ENCODE data around the gene PBX2.
"Not testable (repeated sequence)": the region's sequence is repeated elsewhere in the genome, so short reads cannot be mapped to it uniquely, and the experiment has no call there.

The PBX2 gene

DNA sequence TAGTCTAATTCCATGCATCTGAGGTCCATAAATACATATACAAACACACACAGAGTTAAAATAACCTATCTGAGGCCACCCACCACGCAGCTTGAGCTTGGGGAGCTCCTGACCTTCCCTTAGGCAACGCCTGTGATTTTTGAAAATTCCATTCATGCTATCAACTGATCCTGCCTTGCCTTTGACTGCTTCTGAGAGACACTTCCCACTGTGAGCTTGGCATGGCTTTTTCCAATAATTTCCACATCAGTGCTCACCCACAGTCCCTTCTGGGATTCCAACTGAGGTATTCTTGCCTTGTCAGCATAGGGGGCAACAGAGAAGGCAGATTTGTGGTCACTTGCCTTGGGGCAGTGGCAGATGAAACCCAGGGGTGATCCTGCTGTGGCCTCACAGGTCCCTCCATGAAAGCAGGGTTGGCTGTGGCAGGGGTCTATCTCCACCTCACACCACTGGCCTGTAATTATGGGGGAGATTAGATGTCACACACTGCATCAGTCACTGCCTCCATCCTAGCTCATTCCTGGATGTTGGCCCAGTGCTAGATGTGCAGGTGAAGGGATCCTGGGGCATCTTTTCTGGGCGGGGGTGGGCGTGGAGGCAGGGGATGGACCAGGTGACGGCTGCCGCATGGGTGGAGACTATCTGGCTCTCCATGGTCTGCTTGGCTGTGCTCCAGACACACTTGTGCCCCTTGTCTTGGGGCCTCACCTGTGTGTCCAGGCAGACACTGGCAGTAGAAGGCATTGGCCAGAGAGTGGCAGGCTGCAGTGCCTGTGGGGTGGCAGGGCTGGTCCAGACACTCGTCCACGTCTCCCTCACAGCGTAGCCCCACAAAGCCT is 13.6 kb upstream of the PBX2 start:
- DNase-seq (ENCODE audit: low read depth in 2 of 3, low spot score in 1 of 3), result no peak

DNA sequence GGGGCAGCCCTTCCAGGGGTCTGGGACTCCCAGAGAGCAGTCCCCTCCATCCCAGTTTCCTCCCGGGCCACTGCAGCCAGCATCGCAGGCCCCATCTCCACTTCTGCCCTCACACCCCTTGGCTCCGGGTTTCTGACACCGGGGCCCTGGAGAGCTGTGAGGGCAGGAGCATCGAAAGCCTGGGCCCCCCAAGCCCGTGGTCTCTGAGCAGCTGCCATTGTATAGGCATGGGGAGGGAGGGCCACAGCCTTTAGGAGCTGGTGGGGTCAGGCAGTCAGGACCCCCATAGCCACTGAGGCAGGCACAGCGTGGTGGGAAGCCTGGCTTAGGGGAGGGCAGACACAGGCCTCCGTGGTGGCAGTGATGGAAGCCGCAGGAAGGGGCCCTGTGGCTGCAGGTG is 12.2 kb upstream of the PBX2 start:
- no peak for DNase-seq (ENCODE audit: low read depth in 2 of 3, low spot score in 1 of 3)

DNA sequence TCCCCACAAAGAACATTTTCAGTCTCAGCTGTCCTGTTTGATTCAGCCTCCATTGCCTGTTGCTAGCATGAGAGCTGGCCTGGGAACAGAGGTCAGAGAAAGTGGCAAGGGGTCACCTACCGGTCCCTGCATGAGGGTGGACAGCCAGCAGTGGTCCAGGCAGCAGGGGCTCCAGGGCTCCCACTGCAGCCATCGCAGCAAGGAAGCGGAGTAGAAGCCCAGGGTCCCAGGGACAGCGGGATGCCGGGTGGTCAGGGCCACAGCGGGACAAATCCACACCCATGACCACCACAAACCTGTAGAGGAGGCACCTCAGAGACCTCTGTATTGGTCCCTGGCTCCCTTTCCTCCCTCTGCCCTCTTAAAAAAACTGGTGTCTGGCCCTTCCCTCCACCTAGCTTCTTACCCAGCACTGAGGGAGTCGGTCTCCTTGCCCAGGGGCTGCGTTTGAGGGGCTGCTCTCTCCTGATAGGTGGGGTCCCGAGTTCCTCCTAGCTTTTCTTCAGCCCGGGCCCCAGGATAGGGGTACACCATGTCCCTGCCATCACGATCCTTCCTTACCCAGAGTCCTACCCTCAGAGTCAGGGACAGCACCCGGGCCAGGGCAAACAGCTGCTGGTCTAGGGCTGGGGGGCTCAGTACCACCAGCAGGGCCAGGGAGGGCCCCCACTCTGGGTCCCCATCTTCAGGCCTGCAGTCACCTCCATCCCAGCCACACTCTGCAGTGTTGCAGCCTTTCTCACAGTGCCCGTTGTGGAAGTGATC is 10.9 kb upstream of the PBX2 start:
- no peak for DNase-seq (ENCODE audit: low read depth in 2 of 3, low spot score in 1 of 3)

DNA sequence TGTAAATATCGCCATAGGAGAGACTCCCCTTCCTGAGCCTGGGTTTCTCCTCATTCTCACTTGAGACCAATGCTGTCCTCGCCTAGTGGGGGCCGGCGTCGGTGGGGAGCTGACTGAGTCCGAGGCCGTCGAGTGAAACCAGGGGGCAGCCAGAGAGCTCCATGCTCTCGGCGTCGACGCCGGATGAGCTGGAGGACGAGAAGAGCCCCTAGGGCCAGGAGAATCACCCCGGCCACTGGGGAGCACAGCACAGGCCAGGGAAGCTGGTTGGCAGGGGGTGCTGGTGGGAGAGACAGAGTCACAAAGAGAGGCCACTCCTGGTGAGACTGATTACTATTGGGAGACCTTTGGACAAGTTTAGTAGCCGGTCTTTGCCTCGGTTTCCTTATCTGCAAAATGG is 8.9 kb upstream of the PBX2 start:
- DNase-seq (ENCODE audit: low read depth in 2 of 3, low spot score in 1 of 3), result no peak

DNA sequence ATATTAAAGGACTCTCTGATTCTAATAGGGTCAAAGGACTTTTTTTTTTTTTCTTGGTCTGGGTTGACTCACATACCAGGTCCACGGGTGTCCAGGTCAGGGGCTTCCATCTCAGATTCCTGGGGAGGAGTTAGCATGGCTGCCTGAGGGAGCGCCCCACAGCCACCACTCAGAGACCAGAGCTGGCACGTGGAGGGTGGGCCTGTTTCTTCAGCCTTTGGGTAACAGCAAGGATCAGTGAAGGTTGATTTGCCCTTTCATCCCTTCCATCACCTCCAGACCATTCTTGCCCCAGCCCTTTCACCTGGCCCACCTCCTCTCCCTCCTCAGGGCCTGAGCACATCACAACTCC is 8.3 kb upstream of the PBX2 start:
- DNase-seq (ENCODE audit: low read depth in 2 of 3, low spot score in 1 of 3), result no peak

DNA sequence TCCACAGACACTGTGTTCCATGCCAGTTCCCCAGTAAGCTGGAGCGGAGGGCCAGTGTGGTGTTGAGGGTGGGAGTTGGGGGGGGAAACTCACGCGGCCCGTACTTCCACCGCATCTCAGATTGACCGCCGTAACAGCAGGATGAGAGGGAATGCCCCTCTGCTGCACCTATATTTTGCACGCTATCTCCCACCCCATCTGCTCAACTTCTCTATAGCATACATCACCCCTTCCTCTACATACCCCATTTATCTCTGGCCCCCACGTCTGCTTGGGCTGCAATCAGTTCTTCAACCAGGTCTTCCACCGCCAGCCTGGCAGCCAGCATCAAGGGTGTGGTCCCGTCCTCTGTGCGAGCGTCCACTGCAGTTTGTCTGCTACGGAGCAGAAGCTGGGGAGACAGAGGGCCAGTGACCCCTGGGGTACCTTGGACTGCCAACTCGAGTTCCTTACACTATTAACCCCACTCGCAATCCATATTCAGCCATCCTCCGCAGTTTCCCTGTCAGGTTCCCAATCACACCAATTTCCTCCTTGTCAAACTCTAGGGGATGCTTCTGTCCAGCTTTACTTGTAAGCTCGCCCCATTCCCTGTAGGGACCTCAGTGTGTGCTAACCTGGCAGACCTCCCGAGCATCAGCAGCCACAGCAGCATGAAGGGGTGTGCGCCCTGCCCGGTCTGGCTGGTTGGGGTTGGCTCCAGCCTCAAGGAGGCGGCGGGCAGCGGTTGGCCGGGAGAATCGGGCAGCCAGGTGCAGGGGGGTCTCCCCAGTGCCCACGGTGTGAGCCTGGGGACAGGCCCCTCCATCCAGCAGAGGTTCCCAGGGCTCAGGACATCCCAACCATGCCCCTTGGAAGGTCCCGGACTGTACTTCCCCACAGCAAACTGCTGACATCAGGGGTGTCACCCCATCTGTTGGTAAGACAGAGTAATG is 6.9 kb upstream of the PBX2 start:
- no peak for DNase-seq (ENCODE audit: low read depth in 2 of 3, low spot score in 1 of 3)

DNA sequence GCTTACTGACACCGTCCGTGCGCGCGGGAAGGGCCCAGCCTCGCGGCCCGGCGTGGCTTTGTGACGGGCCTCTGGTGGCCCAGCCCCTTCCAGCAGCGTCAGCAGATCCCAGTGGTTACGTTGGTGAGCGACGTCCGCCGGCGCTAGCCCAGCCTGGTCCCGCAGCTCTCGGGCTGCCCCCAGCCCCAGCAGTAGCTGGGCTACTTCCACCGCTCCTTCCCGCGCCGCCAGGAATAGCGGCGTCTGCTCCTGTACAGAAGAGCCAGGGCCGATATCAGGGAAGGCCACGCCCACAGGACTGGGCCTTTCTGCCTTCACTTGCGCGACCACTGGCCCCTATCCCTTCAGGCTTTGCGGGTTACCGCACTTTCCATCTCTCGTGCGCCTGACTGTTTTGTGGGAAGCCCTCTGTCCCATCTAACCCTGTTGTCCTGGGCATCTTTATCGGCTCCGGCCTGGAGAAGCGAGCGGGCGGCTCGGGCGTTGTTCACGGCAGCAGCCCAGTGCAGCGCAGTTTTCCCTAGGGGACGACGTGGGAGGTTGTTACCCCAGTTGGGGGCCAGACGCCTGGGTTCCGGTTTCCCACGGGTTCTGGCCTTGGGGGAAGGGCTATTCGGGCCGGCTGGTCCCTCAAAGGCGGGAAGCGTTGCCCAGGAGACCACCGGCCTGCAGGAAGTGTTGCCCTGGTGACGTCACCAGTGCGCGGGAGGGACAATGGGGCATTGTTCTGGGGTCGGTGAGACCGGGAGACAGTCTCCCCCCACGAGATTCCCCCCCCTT is 6.1 kb upstream of the PBX2 start:
- DNase-seq (ENCODE audit: low read depth in 2 of 3, low spot score in 1 of 3), result peak; percentile 41 to 51 (median 51)

DNA sequence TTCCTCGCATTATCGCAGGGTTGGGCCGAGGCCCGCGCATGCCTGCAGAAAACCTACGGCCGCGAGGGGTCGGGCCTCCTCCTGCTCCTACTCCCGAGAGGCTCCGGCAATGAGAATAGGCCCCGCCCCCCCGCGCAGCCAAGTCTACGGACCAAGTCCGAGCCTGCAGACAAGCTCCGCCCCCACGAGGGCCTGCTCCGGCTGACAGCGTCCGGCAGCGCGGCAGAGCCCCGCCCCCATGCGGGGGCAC is 5.6 kb upstream of the PBX2 start:
- DNase-seq (ENCODE audit: low read depth in 2 of 3, low spot score in 1 of 3), result peak; percentile 100

DNA sequence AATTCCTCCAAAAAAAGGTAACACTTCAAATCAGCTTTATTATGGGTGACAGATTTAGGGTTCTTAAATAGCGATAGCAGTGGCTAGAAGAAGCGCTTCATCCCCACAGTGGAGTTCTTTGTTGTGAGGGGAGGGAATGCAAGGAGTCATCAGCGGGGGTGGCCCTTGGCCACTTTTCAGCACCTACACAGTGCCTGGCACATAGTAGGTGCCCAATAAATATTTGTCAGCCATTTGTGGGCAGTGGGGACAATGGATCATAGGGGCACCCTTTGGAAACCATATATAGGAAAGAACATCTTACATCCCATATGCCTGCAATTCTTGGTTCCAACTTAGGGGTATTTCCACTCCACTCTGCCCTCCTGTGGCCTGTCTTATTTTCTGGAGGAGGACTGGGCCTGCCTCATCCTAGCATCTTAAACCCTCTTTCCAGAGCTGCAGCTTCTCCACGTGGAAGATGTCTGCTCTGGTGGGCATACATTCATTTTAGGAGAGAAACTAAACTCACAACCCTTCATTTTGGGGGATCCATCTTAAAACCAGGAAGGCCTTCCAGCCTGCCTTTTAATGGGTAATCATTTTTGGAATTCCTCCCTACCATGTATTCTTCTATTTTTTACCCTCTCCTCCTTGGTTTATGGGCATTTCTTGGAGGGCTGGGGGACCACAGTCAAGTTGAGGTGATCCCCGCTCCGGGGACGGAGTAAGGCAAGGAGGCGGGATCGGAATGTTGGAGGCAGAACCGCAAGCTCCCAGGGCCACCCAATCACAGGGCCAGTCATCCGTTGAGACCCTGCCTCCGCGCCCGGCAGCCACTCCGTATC is 5.0 kb upstream of the PBX2 start:
- no peak for DNase-seq (ENCODE audit: low read depth in 2 of 3, low spot score in 1 of 3)

DNA sequence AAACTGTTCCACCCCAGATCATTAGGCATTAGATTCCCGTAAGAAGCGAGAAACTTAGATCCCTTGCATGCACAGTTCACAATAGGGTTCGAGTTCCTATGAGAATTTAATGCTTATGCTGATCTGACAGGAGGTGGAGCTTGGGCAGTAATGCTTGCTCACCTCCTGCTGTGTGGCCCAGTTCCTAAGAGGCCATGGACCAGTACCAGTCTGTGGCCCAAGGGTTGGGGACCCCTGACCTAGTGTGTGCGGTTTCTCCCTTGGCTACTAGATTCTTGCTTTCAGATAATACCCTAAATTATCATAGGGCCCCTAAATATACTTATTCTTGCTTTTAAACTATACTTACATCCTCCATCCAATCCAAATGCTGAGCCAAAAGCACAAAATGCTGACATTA is 4.4 kb upstream of the PBX2 start:
- DNase-seq (ENCODE audit: low read depth in 2 of 3, low spot score in 1 of 3), result no peak

DNA sequence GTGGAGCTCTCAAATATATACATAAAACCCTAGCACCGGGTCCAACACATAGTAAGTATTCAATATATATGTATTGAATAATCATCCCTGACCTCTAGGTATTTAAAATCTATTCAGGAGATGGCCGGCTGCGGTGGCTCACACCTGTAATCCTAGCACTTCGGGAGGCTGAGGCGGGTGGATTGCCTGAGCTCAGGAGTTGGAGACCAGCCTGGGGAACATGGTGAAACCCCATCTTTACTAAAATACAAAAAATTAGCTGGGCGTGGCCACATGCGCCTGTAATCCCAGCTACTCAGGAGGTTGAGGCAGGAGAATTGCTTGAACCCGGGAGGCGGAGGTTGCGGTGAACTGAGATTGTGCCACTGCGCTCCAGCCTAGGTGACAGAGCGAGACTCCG is 3.1 kb upstream of the PBX2 start:
- not testable (repeated sequence) for DNase-seq (ENCODE audit: low read depth in 2 of 3, low spot score in 1 of 3)

DNA sequence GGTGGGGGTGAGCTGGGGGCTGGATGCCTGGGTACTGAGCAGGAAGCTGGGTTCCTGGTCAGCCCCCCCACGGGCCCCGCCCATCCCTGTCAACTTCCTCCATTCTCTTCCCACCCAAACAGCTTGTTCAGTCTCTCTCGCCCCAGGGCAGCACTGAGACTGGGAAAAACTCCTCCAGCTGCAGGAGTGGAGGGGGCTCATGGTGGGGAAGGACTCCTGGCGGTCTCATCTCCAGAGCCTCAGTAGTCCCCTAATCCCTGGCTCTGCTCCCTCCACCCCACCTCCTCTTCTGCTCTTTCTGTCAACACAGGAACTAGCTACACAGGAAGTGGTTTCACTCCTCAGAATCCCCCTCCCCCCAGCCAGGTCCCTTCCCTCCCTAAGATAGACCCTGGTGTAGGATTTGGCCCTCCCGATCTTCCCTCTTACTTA is 2.6 kb upstream of the PBX2 start, which contains the start of gene GPSM3:
TSS of gene GPSM3 (minus strand) at position 36 of the 432 bp plus-strand sequence. CDS start 130 bp downstream, outside the sequence.
- peak in 1 of 3 donors; percentile 40 for DNase-seq (ENCODE audit: low read depth in 2 of 3, low spot score in 1 of 3)

DNA sequence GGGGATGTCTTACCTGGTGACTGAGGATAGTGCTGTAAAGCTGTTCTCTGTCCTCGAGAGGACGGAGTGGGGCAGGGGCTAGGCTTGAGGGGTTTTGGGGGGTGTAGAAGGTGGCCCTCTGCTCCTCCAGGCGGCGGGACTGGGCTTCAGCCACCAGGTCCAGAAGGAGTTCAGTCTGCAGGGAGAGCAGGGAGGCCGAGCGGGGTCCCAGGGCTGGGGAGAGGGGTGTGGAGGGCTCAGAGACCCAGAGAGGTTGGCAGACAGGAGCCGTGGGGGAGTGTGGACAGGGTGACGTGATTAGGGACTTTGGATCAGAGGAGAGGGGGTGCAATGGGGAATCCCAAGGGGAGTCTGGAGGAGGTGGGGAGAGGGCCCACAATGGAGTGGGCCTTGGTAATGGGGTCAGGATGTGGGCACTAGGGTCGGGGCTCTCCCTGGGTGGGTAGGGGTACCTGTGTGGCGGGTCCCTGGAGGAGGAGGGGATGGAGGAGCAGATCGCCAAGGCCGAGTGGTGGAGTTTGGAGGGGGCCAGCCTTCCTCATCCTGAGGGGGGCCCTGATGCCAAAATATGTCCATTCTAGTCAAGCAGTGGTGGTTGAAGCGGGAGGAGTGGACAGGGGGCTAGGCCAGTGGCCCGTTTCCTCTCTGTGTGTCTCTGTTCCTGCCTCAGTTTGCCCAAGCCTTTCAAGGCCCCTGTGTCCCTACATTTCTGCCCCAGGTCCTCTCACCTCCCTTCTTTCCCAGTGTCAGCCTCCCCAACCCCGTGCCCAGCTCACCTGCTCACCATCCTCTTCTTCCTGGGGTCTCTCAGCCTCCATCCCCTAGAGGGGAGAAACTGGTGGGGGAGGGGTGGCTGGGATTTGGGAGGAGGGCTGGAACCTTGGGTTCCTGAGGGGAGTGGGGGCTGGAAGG is 1.9 kb upstream of the PBX2 start:
- no peak for DNase-seq (ENCODE audit: low read depth in 2 of 3, low spot score in 1 of 3)

DNA sequence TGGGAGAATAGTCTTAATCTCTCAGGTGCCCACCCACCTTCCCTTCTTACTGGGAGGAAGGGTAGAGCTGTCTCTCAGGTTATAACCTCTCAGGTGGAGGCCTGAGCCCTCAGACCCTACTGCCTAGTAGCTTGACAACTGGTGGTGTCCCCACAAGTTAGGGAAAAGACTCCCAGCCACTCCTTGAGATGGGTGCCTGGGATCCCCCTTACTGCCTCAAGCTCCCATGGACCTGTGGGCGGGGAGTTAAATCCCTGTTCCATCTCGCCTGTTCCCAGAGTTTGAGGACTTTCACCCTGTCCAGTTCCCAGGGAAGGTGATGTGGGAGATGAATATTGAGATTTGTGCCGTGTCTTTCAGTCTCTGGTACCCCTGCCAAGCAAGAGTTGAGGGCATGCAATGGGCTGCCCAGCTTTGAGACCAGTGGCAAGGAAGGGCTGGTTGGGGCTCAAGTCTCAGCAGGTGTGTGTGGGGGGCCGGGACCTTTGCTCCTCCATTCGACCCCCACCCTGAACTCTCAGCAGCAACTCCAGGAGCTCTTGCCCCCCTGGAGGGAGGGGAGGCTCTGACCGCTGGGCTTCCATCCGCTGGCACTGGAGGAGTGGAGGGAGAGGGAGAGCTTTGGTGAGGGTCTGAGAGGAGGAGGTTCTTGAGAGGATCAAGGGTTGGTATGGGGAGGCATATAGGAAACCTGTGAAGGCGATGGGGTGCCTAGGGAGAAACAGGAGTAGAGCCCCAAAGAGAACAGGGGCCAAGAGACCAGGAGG is 1.1 kb upstream of the PBX2 start:
- DNase-seq (ENCODE audit: low read depth in 2 of 3, low spot score in 1 of 3), result no peak

DNA sequence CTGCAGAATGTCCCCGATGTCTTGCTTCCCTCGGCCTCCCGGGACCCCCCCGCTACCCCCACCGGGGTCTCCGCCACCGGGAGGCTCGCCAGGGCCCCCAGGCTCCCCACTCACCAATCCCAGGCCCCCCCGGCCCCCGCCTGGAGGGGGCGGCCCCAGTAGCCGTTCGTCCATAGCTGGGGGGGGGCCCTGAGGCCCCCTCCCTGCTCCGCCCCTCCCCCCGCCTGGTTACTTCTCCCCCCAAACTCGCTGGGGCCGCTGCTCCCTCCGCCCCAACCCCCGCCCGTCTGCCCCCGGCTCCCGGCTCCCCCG is 304 bp downstream of the PBX2 start:
- DNase-seq (ENCODE audit: low read depth in 2 of 3, low spot score in 1 of 3), result no peak

DNA sequence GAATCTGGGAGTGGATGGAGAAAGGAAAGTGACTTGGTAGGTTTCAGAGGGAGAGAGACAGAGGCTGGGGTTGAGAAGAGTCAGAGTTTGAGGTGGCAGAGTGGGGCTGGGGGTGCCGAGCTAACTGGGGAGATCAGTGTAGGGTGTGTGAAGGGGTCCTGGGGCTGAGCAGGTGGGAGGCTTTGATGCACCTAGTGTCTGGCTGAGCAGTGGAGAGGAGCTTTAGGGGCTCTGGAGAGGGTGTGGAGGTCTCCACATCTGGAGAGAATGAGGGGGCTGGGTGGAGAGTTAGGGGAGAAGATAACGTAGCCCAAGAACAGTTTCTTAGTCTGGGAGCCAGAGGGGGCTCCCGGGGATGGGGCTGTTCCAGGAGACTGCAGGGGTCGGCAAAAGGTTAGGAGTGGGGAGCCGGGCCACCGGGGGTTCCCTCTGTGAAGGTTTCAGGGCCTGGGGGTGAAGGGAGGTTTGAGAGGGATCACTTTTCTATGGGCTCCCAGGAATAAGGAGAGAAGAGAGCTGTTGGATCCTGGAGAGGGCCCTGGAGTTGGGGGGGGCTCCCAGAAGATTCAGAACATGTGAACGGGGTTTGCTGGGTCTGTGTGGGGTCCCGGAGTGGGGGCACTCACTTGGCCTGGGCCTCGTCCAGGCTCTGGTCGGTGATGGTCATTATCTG is 797 bp downstream of the PBX2 start:
- no peak for DNase-seq (ENCODE audit: low read depth in 2 of 3, low spot score in 1 of 3)

DNA sequence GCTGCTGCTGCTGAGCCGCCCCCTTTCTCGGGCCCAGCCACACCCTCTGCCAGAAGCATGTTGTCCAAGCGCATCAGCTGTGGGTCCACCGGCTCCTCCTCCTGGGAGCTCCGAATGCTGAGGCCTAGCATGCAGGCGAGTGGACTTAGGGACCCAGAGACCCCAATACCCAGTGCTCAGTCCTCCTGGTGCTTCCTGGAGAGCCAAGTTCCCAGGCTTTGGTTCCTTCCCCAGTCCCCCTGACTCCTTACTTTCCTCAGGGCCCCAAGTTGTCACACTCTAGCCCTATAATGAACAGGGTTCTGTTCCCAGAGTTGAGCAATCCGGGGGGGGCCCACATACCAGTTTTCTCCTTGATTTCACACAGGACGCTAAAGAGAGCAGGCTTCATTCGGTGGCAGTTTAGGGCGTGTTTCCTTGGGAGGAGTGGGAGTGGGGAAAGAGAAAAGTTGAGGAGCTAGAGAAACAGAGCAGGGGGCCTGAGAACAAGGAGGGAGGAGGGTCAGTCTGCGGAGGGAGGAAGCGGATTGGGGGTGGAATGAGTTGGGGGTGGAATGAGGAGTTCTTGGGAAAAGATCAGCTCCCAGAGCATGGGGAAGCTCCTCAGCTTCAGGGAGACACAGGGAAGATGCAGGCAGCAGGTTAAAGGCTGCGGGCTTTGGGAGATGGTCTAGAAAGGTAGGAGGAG is 1.5 kb downstream of the PBX2 start:
- no peak for DNase-seq (ENCODE audit: low read depth in 2 of 3, low spot score in 1 of 3)
